ENCODE measurements around the gene CDA. TPM values are rescaled to one million over a fixed set of nuclear protein-coding genes. Genes with fewer than 3 reads are reported as not detected.
A peak's percentile ranks its signal among the peaks of the same experiment; 100 is the strongest.

CDA gene
- 7.5 TPM for total RNA-seq

- H3K27me3 ChIP-seq (ENCODE audit: insufficient read depth, low read length) = peaks cover 10% of the 10 kb centered on the region
- H3K4me3 ChIP-seq (ENCODE audit: low read length) = peak within 1 kb of the TSS; percentile 48
- H3K9me3 ChIP-seq (ENCODE audit: low read depth, low read length) = no peaks in the 10 kb centered on the region
- peaks cover 31% of the 10 kb centered on the region for H3K4me1 ChIP-seq (ENCODE audit: insufficient read depth, low read length)
These were observed at the start of gene CDA for GRCh38 chr1:20588634-20589225. Gene CDA (plus strand): TSS chr1:20589097. CDS start chr1:20589130, 33 bp downstream.

DNA sequence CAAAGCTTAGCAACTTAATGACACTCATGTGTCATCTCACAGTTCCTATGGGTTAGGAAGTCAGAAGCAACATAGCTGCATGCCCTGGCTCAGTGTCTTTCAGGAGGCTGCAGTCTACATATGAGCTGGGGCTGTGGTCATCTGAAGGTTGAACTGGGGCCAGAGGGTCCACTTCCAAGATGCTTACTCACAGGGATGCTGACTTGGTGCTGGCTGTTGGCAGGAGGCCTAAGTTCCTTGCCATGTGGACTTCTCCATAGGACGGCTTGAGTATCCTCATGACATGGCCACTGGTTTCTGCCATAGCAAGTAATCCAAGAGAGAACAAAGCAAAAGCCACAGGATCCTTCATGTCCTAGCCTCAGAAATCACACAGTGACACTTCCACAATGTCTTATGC lies 48.6 kb upstream of the CDA start:
- Histone ChIP-seq H3K4me1 (ENCODE audit: insufficient read depth, low read length) (no peaks in the 10 kb centered on the region), H3K4me3 (ENCODE audit: low read length) (no peak overlapping the region), H3K27me3 (ENCODE audit: insufficient read depth, low read length) (no peaks in the 10 kb centered on the region), H3K9me3 (ENCODE audit: low read depth, low read length) (no peaks in the 10 kb centered on the region)

DNA sequence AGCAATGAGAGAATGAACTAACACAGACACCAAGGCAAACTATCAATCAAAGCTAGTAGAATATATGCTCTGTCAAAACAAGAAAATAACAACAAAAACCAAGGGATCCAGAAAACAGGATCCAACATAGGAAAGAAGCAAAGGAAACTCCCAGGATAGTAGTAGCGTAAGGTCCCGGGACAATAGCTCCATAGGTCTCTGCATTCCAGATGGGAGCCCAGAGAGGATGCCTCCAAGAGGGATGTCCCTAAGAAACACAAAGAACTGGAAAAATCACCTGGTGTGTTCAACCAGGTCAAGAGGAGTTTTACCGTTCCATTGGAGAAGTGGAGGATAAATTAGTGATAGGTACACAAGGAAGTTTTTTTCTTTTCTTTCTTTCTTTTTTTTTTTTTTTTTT lies 42.3 kb upstream of the CDA start:
- Histone ChIP-seq H3K9me3 (ENCODE audit: low read depth, low read length) (no peaks in the 10 kb centered on the region), H3K4me3 (ENCODE audit: low read length) (no peak overlapping the region), H3K27me3 (ENCODE audit: insufficient read depth, low read length) (peaks cover 12% of the 10 kb centered on the region), H3K4me1 (ENCODE audit: insufficient read depth, low read length) (no peaks in the 10 kb centered on the region)

- Histone ChIP-seq H3K27me3 (ENCODE audit: insufficient read depth, low read length) (peaks cover 40% of the 10 kb centered on the region), H3K4me3 (ENCODE audit: low read length) (no peak overlapping the region), H3K9me3 (ENCODE audit: low read depth, low read length) (no peaks in the 10 kb centered on the region), H3K4me1 (ENCODE audit: insufficient read depth, low read length) (no peaks in the 10 kb centered on the region)
These were observed 37.7 kb upstream of the CDA start for GRCh38 chr1:20551161-20551560.

DNA sequence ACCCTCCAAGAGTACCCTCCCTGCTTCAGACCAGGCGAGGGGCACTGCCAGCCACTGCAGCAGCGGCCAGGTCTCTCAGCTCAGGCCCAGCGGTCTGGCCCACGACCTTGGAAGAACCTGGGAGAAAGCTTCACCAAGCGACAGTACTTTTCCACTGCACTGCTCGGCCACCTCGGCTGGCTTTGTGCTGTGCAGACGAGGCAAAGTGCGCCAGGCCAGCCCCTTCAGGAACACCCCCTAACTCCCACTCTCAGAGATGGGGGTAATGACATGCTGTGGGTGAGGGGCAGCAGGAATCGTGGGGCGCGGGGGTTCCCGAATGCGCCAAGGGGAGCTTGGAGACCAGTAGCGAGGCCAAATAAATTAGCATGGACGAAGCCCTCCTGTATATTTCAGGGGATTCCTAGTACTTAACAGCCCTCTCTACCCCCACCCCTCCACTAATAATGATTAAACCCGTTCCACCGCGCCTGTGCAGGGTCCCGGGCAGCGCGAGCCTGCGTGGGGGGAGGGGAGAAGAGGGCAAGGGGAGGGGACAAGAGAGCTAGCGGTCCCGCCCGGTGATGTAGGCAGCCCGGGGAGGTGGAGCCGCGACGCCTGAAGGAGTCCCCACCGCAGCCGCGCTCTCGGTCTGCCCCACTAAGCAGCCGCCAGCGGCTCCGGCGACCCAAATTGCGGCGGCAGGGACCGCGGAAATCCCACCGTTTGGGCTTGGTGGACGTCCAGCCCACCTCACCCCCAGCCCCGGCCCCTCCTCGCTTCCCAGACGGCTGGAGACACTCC lies 36.8 kb upstream of the CDA start, which contains the start of gene FAM43B:
Gene FAM43B, plus strand, starts transcription at position 629 of the 783 bp plus-strand sequence. CDS start 401 bp downstream, outside the sequence.
- no peak within 1 kb of the TSS for H3K4me3 ChIP-seq (ENCODE audit: low read length)
- H3K4me1 ChIP-seq (ENCODE audit: insufficient read depth, low read length) = no peaks in the 10 kb centered on the region
- H3K27me3 ChIP-seq (ENCODE audit: insufficient read depth, low read length) = peaks cover 40% of the 10 kb centered on the region
- no peaks in the 10 kb centered on the region for H3K9me3 ChIP-seq (ENCODE audit: low read depth, low read length)

GRCh38 chr1:20552728-20553445 lies 36.0 kb upstream of the CDA start:
- Histone ChIP-seq H3K27me3 (ENCODE audit: insufficient read depth, low read length) (peaks cover 40% of the 10 kb centered on the region), H3K9me3 (ENCODE audit: low read depth, low read length) (no peaks in the 10 kb centered on the region), H3K4me3 (ENCODE audit: low read length) (no peak overlapping the region), H3K4me1 (ENCODE audit: insufficient read depth, low read length) (no peaks in the 10 kb centered on the region)

DNA sequence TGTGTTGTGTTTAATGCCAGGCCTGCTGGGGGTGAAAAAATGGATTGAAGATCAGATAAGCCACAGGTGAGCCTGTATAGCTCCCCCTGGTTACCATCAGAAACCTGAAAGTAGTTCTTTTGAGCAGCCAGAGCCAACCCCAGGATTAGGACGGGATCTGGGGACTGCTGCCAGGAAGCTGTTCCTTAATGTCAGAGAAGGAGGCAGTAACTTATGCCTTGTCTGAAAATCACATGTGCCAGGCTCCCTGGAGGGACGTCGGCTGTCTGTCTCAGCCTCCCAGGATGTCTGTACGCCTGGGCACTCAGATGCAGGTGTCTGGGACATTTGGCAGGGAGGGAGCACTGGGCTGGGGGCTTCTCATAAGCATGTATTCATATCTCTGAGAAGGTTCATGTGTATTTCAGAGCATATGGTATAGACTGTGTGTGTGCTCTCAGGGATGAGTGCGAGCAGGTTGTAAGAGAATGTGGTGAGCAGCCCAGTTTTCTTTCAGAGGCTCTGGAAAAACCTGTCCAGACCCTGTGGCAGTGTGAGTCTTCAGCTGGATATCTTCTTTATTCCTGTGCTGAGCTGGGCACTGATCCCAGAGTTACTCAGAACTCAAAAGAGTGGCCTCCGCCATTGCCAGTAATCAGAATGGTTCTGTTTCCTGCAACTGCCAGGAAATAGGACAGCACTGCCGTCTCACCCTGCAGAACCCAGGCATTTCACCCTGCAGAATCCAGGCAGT lies 33.7 kb upstream of the CDA start:
- no peaks in the 10 kb centered on the region for H3K9me3 ChIP-seq (ENCODE audit: low read depth, low read length)
- no peak overlapping the region for H3K4me3 ChIP-seq (ENCODE audit: low read length)
- peaks cover 40% of the 10 kb centered on the region for H3K27me3 ChIP-seq (ENCODE audit: insufficient read depth, low read length)
- no peaks in the 10 kb centered on the region for H3K4me1 ChIP-seq (ENCODE audit: insufficient read depth, low read length)

DNA sequence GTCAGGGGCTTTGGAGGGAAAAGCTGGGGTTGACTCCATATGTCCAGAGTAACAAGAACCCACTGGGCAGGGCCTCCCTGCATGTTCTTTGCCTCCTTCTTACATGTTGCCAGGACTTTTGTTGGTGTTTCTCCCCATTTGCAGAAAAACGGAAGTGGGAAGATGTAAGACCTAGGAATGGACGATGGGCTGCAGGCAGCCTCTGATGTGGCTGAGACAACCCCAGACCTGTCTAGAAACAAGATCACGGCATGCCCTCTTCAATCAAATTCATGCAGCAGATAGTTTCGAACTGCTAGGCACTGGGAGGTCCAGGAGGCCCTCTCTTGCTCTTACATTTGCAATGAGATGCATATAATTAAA lies 33.2 kb upstream of the CDA start:
- Histone ChIP-seq H3K27me3 (ENCODE audit: insufficient read depth, low read length) (peaks cover 37% of the 10 kb centered on the region), H3K4me3 (ENCODE audit: low read length) (no peak overlapping the region), H3K9me3 (ENCODE audit: low read depth, low read length) (no peaks in the 10 kb centered on the region), H3K4me1 (ENCODE audit: insufficient read depth, low read length) (no peaks in the 10 kb centered on the region)

- Histone ChIP-seq H3K27me3 (ENCODE audit: insufficient read depth, low read length) (peaks cover 19% of the 10 kb centered on the region), H3K4me1 (ENCODE audit: insufficient read depth, low read length) (no peaks in the 10 kb centered on the region), H3K9me3 (ENCODE audit: low read depth, low read length) (no peaks in the 10 kb centered on the region), H3K4me3 (ENCODE audit: low read length) (no peak overlapping the region)
These were observed 30.7 kb upstream of the CDA start for GRCh38 chr1:20558191-20558590.

DNA sequence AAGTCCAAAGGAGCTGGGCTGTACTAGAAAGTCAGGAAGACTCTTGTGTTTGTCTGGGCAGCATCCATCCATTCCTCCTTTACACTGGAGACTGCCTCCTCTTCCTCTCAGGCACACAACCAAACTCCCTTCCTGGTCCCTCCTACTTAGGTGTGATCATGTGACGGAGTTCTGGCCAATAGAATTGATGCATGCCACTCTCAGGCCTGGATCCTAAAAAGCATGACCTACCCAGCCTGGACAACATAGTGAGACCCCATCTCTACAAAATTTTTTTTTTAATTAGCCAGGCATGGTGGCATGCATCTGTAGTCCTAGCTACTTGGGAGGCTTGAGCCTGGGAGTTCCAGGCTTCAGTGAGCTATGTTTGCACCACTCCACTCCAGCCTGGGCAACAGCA lies 27.9 kb upstream of the CDA start:
- Histone ChIP-seq H3K4me3 (ENCODE audit: low read length) (no peak overlapping the region), H3K27me3 (ENCODE audit: insufficient read depth, low read length) (peaks cover under 1% of the 10 kb centered on the region), H3K4me1 (ENCODE audit: insufficient read depth, low read length) (no peaks in the 10 kb centered on the region), H3K9me3 (ENCODE audit: low read depth, low read length) (no peaks in the 10 kb centered on the region)

- Histone ChIP-seq H3K9me3 (ENCODE audit: low read depth, low read length) (no peaks in the 10 kb centered on the region), H3K4me1 (ENCODE audit: insufficient read depth, low read length) (no peaks in the 10 kb centered on the region), H3K27me3 (ENCODE audit: insufficient read depth, low read length) (peaks cover 3% of the 10 kb centered on the region), H3K4me3 (ENCODE audit: low read length) (no peak overlapping the region)
These were observed 23.7 kb upstream of the CDA start for GRCh38 chr1:20565234-20565633.

GRCh38 chr1:20569523-20570098 lies 19.3 kb upstream of the CDA start:
- Histone ChIP-seq H3K4me1 (ENCODE audit: insufficient read depth, low read length) (no peaks in the 10 kb centered on the region), H3K27me3 (ENCODE audit: insufficient read depth, low read length) (peaks cover 7% of the 10 kb centered on the region), H3K9me3 (ENCODE audit: low read depth, low read length) (no peaks in the 10 kb centered on the region), H3K4me3 (ENCODE audit: low read length) (no peak overlapping the region)

DNA sequence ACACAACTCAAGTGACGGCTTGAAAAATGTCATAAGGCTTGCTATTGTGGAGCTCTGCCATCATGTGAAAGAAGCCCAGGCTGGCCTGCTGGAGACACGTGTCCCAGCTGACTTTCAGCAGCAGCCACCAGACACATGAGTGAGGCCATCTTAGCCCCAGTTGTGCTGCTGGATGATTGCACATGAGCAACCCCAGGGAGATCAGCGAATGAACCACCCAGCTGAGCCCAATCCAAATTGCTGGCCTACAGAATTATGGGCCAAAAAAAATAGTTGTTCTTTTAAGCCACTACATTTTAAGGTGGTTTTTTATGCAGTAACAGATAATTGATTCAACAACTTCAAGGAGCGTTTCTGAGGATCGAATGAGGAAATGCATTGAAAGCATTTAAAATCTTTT lies 17.5 kb upstream of the CDA start:
- peaks cover 7% of the 10 kb centered on the region for H3K27me3 ChIP-seq (ENCODE audit: insufficient read depth, low read length)
- no peaks in the 10 kb centered on the region for H3K9me3 ChIP-seq (ENCODE audit: low read depth, low read length)

DNA sequence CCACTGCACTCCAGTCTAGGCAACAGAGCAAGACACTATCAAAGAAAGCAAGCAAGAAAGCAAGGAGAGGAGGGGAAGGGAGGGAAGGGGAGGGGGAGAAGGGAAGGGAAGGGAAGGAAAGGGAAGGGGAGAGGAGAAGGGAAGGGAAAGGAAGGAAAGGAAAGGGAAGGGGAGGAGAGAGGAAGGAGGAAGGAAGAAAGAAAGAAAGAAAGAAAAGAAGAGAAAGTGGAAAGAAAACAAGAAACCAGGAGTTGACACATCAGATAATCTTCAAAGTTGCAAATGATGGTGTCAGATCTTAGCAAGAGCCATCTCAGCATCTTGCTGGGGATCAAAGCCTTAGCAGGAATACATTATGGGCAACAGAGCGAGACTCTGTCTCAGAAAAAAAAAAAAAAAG lies 14.9 kb upstream of the CDA start:
- no peaks in the 10 kb centered on the region for H3K9me3 ChIP-seq (ENCODE audit: low read depth, low read length)
- H3K4me3 ChIP-seq (ENCODE audit: low read length) = no peak overlapping the region

More for the DNA sequence above, 17.5 kb upstream of the CDA start:
- Histone ChIP-seq H3K4me3 (ENCODE audit: low read length) (no peak overlapping the region), H3K4me1 (ENCODE audit: insufficient read depth, low read length) (peaks cover 7% of the 10 kb centered on the region)

More for the DNA sequence above, 14.9 kb upstream of the CDA start:
- Histone ChIP-seq H3K4me1 (ENCODE audit: insufficient read depth, low read length) (peaks cover 11% of the 10 kb centered on the region), H3K27me3 (ENCODE audit: insufficient read depth, low read length) (peaks cover 7% of the 10 kb centered on the region)
